Liver (tissue), 3 donors: ENCODE results near the gene RARG.

Experiments
- EGR1 ChIP-seq, 2 donors: IDR thresholded peaks; 2 replicates each; pipeline ENCODE4 v1.6.1; 2016 to 2018; ENCODE audit warnings: antibody characterized with exemption in 2 of 2, low read depth in 2 of 2
- FOXA1 ChIP-seq: IDR thresholded peaks from 2 replicates; pipeline ENCODE4 v1.6.1; 2016; ENCODE audit warnings: antibody characterized with exemption
- GABPA ChIP-seq, 2 donors: IDR thresholded peaks in 1 of 2; conservative IDR thresholded peaks in 1 of 2; 2 replicates each; pipeline ENCODE4 v1.6.1; 2016; ENCODE audit warnings: antibody characterized with exemption in 2 of 2, mild to moderate bottlenecking in 1 of 2, moderate library complexity in 1 of 2
- HNF4A ChIP-seq, 2 donors: conservative IDR thresholded peaks; 2 replicates each; pipeline ENCODE4 v1.6.1; 2016; ENCODE audit warnings: antibody characterized with exemption in 2 of 2, mild to moderate bottlenecking in 2 of 2
- HNF4G ChIP-seq: IDR thresholded peaks from 2 replicates; pipeline ENCODE4 v1.6.1; 2016; ENCODE audit warnings: antibody characterized with exemption
- NR2F2 ChIP-seq: IDR thresholded peaks from 2 replicates; pipeline ENCODE4 v1.6.1; 2016; ENCODE audit warnings: antibody characterized with exemption
- RAD21 ChIP-seq, 2 donors: IDR thresholded peaks; 2 replicates each; pipeline ENCODE4 v1.6.1; 2016; ENCODE audit warnings: antibody characterized with exemption in 2 of 2, mild to moderate bottlenecking in 2 of 2
- SP1 ChIP-seq: IDR thresholded peaks from 2 replicates; pipeline ENCODE4 v1.6.1; 2018; ENCODE audit warnings: antibody characterized with exemption, mild to moderate bottlenecking
- TAF1 ChIP-seq: conservative IDR thresholded peaks from 2 replicates; pipeline ENCODE4 v1.6.1; 2016; ENCODE audit warnings: antibody characterized with exemption, mild to moderate bottlenecking
- YY1 ChIP-seq: IDR thresholded peaks from 2 replicates; pipeline ENCODE4 v1.6.1; 2016; ENCODE audit warnings: antibody characterized with exemption, mild to moderate bottlenecking
- TF ChIP-seq, protein P1 (sequence below): fragments of 150-350 bp; IDR thresholded peaks from 2 replicates; pipeline ENCODE4 v1.5.1; 2017; ENCODE audit warnings: improper control_type of control experiment, low read depth, low read length; ENCODE audit not compliant: missing input control
- TF ChIP-seq, protein P2 (sequence below): IDR thresholded peaks from 2 replicates; pipeline ENCODE4 v1.6.1; 2016; ENCODE audit warnings: antibody characterized with exemption
- TF ChIP-seq, protein P3 (sequence below): IDR thresholded peaks from 2 replicates; pipeline ENCODE4 v1.6.1; 2016; ENCODE audit warnings: antibody characterized with exemption, mild to moderate bottlenecking
- TF ChIP-seq, protein P4 (sequence below): IDR thresholded peaks from 2 replicates; pipeline ENCODE4 v1.6.1; 2016; ENCODE audit warnings: antibody characterized with exemption
- donor health status: healthy.
- donor health status: healthy.

DNA sequence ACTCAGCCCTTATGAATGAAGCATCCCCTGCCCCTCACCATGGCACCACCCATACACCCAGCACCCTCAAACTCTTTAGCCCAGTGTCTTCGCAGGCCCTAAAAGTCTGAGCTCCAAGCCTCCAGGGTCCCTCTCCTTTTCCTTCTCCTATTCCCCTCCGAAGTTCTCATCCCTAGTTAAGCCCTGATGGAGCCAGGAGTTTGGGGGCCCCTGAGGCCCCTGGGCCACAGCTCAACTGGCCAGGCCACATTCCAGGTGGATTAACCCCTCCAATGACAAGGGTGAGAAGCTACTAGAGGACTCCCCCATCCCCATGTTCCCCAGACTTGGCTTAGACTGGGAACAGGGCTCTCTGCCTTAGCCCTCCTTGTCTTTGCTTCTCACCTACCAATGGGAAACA, 2.6 kb downstream of the RARG start:
- TF ChIP-seq, protein P1, sequence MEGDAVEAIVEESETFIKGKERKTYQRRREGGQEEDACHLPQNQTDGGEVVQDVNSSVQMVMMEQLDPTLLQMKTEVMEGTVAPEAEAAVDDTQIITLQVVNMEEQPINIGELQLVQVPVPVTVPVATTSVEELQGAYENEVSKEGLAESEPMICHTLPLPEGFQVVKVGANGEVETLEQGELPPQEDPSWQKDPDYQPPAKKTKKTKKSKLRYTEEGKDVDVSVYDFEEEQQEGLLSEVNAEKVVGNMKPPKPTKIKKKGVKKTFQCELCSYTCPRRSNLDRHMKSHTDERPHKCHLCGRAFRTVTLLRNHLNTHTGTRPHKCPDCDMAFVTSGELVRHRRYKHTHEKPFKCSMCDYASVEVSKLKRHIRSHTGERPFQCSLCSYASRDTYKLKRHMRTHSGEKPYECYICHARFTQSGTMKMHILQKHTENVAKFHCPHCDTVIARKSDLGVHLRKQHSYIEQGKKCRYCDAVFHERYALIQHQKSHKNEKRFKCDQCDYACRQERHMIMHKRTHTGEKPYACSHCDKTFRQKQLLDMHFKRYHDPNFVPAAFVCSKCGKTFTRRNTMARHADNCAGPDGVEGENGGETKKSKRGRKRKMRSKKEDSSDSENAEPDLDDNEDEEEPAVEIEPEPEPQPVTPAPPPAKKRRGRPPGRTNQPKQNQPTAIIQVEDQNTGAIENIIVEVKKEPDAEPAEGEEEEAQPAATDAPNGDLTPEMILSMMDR = no peak
- TF ChIP-seq EGR1 (IDR thresholded peaks at IDR 0.05; ENCODE audit: low read depth in 2 of 2) = no peak
- no peak for TF ChIP-seq RAD21 (IDR thresholded peaks at IDR 0.05)
- TF ChIP-seq, protein P2, sequence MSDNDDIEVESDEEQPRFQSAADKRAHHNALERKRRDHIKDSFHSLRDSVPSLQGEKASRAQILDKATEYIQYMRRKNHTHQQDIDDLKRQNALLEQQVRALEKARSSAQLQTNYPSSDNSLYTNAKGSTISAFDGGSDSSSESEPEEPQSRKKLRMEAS = no peak
- no peak for TF ChIP-seq NR2F2
- TF ChIP-seq SP1 = no peak
- no peak for TF ChIP-seq YY1
- no peak for TF ChIP-seq FOXA1
- TF ChIP-seq, protein P3, sequence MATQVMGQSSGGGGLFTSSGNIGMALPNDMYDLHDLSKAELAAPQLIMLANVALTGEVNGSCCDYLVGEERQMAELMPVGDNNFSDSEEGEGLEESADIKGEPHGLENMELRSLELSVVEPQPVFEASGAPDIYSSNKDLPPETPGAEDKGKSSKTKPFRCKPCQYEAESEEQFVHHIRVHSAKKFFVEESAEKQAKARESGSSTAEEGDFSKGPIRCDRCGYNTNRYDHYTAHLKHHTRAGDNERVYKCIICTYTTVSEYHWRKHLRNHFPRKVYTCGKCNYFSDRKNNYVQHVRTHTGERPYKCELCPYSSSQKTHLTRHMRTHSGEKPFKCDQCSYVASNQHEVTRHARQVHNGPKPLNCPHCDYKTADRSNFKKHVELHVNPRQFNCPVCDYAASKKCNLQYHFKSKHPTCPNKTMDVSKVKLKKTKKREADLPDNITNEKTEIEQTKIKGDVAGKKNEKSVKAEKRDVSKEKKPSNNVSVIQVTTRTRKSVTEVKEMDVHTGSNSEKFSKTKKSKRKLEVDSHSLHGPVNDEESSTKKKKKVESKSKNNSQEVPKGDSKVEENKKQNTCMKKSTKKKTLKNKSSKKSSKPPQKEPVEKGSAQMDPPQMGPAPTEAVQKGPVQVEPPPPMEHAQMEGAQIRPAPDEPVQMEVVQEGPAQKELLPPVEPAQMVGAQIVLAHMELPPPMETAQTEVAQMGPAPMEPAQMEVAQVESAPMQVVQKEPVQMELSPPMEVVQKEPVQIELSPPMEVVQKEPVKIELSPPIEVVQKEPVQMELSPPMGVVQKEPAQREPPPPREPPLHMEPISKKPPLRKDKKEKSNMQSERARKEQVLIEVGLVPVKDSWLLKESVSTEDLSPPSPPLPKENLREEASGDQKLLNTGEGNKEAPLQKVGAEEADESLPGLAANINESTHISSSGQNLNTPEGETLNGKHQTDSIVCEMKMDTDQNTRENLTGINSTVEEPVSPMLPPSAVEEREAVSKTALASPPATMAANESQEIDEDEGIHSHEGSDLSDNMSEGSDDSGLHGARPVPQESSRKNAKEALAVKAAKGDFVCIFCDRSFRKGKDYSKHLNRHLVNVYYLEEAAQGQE = no peak
- no peak for TF ChIP-seq GABPA (IDR thresholded peaks at IDR 0.05 in 1 of 2, conservative IDR thresholded peaks at IDR 0.05 in 1 of 2)
- no peak for TF ChIP-seq HNF4A (conservative IDR thresholded peaks at IDR 0.05)
- TF ChIP-seq TAF1 = no peak
- TF ChIP-seq, protein P4, sequence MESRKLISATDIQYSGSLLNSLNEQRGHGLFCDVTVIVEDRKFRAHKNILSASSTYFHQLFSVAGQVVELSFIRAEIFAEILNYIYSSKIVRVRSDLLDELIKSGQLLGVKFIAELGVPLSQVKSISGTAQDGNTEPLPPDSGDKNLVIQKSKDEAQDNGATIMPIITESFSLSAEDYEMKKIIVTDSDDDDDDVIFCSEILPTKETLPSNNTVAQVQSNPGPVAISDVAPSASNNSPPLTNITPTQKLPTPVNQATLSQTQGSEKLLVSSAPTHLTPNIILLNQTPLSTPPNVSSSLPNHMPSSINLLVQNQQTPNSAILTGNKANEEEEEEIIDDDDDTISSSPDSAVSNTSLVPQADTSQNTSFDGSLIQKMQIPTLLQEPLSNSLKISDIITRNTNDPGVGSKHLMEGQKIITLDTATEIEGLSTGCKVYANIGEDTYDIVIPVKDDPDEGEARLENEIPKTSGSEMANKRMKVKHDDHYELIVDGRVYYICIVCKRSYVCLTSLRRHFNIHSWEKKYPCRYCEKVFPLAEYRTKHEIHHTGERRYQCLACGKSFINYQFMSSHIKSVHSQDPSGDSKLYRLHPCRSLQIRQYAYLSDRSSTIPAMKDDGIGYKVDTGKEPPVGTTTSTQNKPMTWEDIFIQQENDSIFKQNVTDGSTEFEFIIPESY = no peak
- no peak for TF ChIP-seq HNF4G
